GM11168 (cell line): ENCODE results near the gene PPP1R15B.

Experiments
- in situ Hi-C: fragments of 300-500 bp; cut with MboI; formaldehyde crosslinking; loops from one replicate; pipeline ENCODE4 v1.12.0; 2022; ENCODE audit warnings: low sequenced_read_pairs; ENCODE audit not compliant: unreplicated experiment

The PPP1R15B gene

DNA sequence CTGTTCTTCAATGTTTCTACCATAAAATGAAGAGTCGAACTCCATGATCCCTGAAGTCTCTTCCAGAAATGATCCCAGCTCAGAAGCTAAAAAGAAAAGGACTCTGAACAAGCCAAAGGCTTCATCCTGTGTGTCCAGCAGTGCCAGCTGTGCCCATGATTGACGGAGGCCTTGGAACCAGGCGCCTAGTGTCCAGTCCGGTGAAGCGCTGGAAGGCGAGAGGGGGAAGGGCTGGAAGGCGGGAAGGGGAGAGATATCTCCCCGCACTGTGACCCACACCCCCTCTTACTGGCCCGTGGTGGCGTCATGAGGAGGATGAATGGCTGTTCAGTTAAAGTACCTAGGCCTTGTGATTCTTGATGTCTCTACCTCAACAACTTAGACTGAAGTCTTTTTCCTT, 41.4 kb downstream of the PPP1R15B start:
- in situ Hi-C loops: no loop called here

DNA sequence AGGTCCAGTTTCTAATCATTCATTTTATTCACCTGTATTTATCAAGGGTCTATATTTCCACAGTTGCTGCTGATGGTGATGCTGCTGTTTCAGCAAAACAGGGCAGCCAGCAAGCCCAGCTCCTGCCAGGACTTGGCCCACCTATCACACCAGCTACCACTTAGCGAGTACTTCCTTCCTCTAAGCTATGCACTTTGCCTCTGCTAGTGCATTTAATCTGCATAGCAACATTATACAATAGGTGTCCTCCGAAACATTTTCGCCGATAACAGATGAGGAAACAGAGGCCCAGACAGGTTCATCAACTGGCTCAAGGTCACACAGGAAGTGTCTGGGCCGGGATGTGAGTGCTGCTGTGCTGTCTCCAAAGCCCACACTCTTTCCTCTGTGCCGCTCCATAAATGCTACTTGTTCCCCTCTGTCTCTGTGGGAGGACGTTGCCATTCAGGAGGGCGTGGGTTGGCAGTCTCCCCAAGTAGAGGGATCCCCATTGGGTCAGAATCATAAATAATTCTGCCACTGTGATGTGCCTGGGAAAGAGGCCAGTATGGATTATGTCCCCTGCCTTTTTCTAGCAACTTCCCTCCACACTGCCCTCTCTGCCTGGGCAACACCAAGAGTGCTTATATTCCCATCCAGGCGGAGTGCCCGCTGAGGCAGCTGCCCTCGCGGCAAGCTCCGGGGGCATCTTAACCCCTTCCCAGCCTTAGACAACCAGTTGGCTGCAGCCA, 42.5 kb downstream of the PPP1R15B start:
- in situ Hi-C loops: loop anchor here (10.0 kb wide), 1 partner anchor 194 kb away; no protein-coding TSS in a partner anchor

DNA sequence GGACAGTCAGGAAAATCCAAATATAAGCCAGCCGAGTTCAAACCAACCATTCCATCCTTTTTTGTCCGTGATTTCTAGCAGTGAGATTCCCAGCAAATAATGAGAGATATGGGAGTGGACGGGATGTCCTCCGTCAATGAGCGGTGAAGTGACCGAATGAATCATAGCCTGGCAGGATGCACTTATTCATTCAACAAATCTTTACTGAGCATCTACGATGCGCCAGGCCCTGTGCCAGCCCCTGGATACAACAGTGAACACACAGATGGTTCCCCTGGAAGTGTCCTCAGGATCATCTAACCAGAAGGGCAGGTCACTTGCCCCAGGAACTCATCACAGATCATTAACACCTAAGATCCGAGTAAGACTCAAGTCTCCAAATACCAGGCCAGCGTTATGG, 43.7 kb downstream of the PPP1R15B start:
- in situ Hi-C loops: loop anchor here (10.0 kb wide), 1 partner anchor 193 kb away; no protein-coding TSS in a partner anchor

DNA sequence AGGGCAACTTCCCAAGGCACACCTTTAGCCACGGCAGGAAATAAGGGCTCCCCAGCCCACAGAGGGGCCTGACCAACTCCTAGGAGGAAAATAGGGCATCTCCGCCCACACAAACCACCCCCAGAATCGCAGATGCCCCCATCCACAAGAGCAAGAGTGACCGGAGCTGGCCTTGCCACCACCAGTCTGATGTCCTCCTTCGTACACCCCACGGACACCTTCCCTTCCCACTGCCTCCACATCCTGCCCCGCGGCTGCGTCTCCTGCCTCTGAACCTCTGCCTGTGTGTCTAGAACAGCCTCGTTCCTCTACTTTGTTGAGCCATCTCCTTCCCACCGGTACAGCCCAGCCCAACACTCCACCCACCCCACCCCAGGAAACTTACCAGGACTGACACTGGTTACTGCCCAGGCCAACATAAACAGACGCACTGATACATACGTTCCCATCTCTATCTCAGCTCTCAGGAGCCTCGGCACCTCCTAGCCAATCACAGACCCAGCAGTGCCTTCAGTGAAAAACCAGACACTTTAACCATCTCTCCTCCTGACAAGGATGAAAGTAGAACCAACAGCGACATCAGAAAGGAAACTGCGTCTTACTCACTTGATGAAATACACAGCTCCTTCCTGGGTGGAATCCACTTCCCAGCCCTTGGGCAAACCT, 44.3 kb downstream of the PPP1R15B start:
- in situ Hi-C loops: loop anchor here (10.0 kb wide), 1 partner anchor 193 kb away; no protein-coding TSS in a partner anchor

DNA sequence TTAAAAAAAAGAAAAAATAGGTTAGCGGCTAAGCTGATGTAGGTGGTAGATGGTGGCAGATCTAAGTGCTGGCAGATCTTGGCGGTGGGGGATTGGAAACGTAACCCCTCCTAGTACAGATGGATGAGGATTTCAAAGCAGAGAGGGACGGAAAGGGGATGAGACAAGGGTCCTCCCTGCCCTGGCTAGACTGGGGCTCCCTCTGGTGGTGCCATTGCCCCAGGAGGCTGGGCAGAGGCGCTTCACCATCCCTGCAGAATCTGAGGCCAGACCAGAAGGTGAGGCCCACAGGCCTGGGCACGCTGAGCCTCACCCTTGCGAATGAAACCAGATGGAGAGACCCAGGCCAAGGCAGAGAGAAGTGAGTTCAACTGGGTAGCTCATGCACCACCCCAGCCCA, 44.9 kb downstream of the PPP1R15B start:
- in situ Hi-C loops: loop anchor here (10.0 kb wide), 1 partner anchor 192 kb away; no protein-coding TSS in a partner anchor

DNA sequence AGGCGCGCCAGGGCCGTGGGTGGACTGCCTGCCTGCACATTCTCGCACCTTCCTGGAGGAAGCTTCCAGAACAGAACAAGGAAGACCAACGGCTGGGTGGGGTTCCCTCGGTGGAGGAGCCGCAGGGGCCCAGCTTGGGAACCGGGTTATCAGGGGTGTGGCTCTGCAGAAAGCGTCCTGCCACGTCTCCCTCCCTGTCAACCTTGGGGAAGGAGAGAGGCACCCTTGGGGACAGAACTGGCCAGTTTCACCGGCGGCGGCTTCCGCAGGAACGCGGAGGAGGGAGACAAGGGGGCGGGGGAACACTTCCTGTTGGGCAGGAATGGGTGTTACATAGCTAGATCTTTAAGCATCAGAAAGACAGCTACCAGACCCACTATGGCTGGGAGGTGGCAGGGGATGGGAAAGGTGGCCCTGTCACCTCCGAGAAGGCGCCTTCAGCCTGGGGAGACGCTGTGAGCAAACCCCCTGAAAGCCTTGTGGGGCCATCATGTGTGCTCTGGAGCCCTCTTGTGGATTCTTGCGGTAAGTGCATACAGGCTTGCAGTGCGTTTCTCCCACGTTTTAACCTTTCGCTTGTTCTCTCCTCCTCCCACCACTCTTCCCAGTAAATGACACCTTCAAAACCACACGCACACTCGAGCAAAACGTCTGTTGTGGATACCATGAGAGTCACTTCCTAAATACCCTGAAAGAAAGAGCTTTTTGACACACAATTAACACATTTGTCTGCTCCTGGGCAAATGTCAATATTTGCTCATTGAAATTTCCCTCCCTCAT, 48.1 kb downstream of the PPP1R15B start:
- in situ Hi-C loops: loop anchor here (10.0 kb wide), 1 partner anchor 189 kb away; no protein-coding TSS in a partner anchor

DNA sequence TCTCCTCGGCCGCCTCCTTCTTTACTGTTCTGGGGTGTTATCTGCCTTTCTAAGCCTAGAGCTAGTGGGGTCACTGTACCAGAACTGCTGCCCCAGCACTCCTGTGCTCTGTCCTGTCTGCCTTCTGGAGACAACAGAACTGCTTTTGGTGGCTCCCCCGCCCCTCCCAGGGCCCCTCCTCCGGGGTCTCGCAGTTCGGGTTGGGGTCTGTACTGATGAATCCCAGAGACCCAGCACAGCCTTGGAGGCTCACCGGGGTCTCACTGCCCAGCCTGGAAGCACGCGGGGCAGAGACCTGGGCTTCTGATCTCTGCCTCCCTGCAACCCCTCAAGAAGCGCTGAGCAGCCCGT, 48.7 kb downstream of the PPP1R15B start:
- in situ Hi-C loops: loop anchor here (10.0 kb wide), 1 partner anchor 188 kb away; no protein-coding TSS in a partner anchor

DNA sequence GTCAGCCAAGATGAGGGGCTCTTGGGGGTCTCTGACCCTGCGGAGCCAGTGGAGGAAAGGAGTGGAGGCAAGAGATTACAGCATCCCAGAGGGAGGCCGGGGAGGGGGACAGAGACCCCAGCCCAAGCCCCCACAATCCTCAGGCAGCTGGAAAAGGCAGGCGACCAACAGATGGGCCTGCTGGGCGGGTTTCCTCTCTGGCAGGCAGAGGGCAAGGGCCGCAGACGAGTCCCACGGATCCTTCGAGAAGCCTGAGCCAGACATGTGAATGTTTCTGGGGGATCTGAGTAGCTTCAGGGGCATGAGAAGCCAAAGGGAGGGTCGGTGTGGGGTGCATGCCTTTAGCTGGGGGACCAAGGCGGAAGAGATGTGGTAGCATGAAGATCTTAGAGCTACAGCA, 49.8 kb downstream of the PPP1R15B start:
- in situ Hi-C loops: loop anchor here (10.0 kb wide), 1 partner anchor 187 kb away; no protein-coding TSS in a partner anchor

DNA sequence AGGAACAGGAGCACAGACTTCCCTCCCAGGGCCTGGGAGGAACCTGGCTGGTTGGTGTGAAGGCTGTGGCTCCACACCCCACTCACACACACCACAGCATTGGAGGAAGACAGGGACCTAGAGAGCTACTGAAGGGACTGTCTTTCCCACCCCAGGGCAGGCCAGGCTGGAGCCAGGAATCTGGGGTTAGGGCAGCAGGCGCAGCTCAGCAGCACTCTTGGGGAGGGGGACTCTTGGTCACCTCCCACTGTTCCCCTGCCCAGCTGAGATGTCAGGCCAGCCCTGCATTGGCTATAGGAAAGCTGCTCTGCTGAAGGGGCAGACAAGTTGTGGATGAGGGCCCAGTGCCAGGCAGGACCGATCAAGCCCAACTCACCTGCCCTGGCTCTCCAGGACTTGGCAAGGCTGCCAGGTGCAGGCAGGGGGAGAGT, 50.3 kb downstream of the PPP1R15B start:
- in situ Hi-C loops: loop anchor here (10.0 kb wide), 1 partner anchor 187 kb away; no protein-coding TSS in a partner anchor

DNA sequence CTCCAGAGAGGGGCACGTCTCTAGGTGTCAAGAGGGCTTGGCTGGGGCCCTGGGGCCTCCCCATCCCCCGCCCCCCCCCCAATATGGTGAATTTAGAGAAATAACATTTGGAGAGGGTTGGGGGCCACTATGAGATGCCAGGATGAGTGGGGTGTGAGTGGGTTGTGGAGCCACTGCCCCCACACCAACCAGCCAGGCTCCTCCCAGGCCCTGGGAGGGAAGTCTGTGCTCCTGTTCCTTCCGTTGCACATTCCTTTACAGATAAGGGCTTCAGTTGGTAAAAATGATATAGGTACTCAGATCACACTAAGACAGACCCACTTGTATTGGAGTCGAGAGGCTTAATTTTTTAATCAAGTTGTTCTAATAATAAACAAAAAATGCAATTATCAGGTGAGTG, 51.3 kb downstream of the PPP1R15B start:
- in situ Hi-C loops: loop anchor here (10.0 kb wide), 1 partner anchor 186 kb away; no protein-coding TSS in a partner anchor

DNA sequence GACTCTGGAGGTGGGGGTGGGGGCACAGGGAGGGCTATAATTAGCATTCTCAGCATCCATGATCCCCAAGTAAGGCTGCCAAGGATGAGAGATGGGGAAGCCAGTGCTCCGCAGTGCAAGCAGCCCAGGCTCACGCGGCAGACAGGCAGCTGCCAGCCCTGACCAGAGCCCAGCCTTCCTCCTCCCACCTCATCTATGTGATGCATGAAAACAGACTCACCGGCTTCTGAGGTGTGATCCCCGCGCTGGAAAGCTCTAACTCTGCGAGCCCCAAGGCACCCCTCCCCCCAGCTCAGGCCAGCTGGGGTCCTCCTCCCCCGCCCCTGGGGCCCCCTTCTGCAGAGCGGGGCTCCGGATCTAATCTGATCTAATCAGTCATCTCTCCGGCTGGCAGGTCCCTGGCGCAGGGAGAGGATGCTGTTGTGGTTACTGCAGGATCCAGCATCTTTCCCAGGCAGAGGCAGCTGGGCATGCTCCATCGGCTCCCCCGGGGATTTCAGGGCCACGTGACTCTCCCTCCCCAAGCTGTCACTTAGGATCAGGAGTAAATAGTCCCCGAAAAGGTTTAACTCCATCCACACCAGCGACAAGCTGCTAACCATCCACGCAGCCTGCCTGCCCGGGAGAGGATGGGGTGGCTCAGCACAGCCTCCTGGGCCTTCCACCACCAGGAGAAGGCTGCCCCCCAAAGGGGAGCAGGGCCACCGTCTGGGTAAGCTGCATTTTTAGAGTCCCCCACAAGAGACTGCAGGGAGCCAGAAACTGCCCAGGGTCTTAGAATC, 52.0 kb downstream of the PPP1R15B start, which contains the start of gene PLEKHA6:
TSS of gene PLEKHA6 (minus strand) at position 456 of the 782 bp plus-strand sequence. CDS start 86,202 bp downstream, outside the sequence.
- in situ Hi-C loops: loop anchor here (10.0 kb wide), 1 partner anchor 185 kb away; no protein-coding TSS in a partner anchor

DNA sequence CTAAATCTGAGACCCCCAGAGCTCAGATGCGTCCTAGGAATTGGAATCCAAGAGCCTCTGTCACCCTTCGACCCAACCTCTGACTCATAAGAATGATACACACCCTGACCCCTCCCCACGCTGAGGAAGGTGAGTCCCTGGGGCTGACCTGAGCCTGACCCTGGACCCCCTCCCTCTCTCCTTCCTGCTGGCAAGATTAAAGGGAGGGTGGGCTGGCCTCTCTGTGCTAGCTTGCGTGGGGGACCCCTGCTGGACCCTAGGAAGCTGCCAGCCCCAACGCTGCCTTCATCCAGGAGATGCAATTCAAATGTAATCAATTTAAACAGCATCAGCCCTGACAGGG, 52.5 kb downstream of the PPP1R15B start:
- in situ Hi-C loops: no loop called here

DNA sequence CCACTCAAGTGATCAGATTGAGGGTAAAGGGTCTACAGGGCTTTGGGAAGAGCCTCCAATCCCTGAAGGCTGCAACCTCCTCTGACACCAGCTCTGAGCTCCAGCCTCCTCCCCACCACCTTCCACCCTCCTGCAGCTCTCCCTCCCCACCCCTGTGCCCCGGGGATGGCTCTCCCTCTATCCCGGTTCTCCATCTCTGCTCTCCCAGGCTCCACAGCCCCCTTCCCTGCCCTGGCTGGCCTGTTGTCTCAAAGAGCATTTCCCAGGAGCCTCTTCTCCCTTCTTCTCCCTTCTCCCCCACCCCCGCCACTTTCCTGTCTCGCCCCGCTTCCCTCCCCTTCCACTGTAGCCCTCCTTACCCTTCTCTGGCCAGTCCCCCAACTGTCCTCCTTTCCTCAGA, 53.0 kb downstream of the PPP1R15B start:
- in situ Hi-C loops: no loop called here

DNA sequence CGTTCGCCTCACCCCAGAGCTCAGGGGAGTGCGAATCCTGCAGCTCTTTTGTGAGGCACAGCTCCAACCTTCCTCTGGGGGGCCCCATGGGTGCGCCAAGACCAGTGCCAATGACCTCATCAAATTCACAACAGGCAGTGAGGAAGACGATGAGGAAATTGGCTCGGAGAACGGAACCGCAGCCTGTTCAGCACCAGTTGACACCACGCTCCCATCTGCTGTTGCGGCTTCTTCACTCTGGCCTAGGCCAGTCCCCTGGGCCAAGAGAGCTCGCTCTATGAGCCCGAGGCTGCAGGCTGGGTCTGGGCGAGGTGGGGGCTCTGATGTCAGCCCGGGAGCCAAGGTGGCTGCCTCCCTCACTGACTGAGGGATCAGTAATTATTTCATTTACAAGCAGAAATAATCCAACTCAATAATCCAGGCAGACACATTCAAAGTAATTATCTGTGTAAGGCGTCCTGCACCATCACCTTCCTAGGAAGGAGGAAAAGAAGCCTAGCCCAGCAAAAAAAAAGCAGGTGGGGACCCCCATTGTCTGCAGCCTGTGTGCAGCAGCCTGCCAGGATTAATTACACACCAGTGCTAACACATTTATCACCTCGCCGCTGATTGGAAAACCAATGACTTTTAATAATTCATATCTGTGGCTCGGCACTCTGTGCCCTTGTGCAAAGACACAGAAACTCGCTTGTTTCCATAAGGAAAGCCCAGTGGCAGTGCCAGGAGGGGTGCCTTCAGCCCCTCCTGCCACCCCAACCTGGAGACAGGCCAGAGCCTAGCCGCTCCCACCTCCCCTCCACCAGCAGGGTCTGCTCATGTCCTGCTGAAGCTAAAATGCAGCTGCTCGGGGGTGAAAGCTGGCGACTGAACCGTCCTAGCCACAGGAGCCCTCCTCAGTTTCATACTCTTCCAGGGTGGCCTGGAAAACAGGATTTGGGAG, 53.8 kb downstream of the PPP1R15B start:
- in situ Hi-C loops: no loop called here

DNA sequence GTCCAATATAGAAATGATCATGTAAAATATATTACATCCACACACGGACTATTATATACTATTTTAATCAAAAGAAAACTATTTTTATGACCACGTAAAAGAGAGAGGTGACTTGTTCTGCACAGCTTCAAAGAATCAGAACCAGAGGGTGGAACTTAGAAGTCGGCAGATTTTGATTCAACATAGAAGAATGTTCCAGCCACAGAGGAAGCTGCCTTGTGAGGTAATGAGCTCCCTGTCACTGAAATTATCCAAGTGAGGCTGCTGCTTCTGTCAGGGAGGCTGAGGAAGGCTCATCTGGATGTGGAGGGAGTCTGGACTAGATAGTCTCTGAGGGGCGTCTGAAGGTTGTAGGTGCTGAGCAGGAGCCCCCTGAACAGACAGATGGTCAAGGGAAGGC, 54.6 kb downstream of the PPP1R15B start:
- in situ Hi-C loops: no loop called here

DNA sequence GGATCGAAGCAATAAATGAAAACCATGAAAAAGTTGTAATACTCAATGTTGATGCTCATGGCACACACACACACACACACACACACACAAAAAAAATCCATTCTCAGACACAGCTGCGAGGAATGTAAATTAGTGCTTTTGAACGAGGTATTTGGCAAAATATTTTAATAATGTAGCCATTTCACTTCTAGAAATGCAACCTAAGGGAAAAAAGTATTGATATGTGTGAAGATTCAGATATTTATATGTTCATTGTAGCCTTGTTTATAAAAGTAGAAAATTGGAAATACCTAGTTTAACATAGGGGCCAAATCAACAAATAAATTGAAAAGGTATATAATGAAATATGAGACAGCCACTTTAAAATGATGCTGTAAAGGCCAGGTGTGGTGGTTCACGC, 55.7 kb downstream of the PPP1R15B start:
- in situ Hi-C loops: no loop called here

DNA sequence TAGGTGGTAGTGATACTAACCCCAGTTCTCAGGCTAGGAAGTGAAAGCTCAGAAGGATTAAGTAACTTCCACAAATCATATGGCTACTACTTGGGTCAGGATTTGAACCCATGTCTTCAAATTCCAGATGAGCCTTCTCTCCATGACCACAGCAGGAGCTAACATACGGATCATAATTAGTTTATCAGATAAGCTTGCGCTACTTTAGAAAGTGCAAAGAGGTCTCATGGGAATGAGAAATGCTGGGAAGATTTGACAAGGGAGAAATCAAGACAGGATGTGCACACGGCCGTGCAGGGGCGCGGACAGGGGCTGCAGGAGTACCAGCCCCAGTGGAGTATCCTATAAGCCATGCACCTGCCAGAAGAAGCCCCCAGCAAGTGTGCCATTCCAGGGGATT, 57.0 kb downstream of the PPP1R15B start:
- in situ Hi-C loops: no loop called here
